B cell (primary cell): ENCODE measurements around the gene TRPM4. TPM values are rescaled to one million over a fixed set of nuclear protein-coding genes. Genes with fewer than 3 reads are reported as not detected.
A peak's percentile ranks its signal among the peaks of the same experiment; 100 is the strongest.

Source experiments
- ATAC-seq: fragments of 200-7000 bp; cut with Tn5 transposase; one replicate; pipeline ENCODE4 v1.10.0; 2021; ENCODE audit warnings: low read depth, mild to moderate bottlenecking, moderate number of reproducible peaks, moderate library complexity
- CTCF ChIA-PET: fragments of 350-600 bp; sonication (Branson Sonifier 250); formaldehyde crosslinking; loops from one replicate; lab custom pipeline; 2021; ENCODE audit warnings: antibody characterized with exemption, inconsistent platforms; lab: Charles Lee
- POLR2A ChIA-PET: fragments of 350-600 bp; sonication (Branson Sonifier 250); formaldehyde crosslinking; loops from one replicate; lab custom pipeline; 2021; ENCODE audit warnings: antibody characterized with exemption; lab: Charles Lee
- DNase-seq: peaks from one replicate; pipeline ENCODE4 v3.0.0; 2013
- H2AFZ ChIP-seq: 2 replicates; pipeline ENCODE4 v1.6.1; 2012; ENCODE audit warnings: mild to moderate bottlenecking, low read depth, low read length; ENCODE audit not compliant: insufficient read depth, poor library complexity, severe bottlenecking
- H3K27ac ChIP-seq, 2 donors: 1 replicate in 1 of 2; 2 replicates in 1 of 2; pipeline ENCODE4 v1.5.1; 2012 to 2013; ENCODE audit warnings: low read length in 2 of 2, mild to moderate bottlenecking in 2 of 2, moderate library complexity in 1 of 2
- H3K27me3 ChIP-seq, 4 experiments: fragments of 200-600 bp in 1 of 4; sonication (generic) in 1 of 4; replicated peaks in 1 of 4; 1 replicate in 2 of 4; 2 replicates in 2 of 4; pipeline versions ENCODE4 v1.6.1 to v1.7.0; 2013 to 2016; ENCODE audit warnings: low read length in 3 of 4, mild to moderate bottlenecking in 2 of 4, mixed read lengths in 1 of 4, moderate library complexity in 1 of 4; ENCODE audit not compliant: insufficient read depth in 4 of 4, control insufficient read depth in 3 of 4; ENCODE audit errors: control extremely low read depth in 1 of 4
- H3K36me3 ChIP-seq, 2 experiments: replicated peaks in 1 of 2; 1 replicate in 1 of 2; 2 replicates in 1 of 2; pipeline versions ENCODE4 v1.6.1 to v1.7.1; 2013; ENCODE audit warnings: low read length in 1 of 2; ENCODE audit not compliant: insufficient read depth in 2 of 2, control insufficient read depth in 1 of 2; ENCODE audit errors: control extremely low read depth in 1 of 2, extremely low read depth in 1 of 2
- H3K4me1 ChIP-seq, 2 donors: fragments of 200-600 bp in 1 of 2; sonication (generic) in 1 of 2; 1 replicate in 1 of 2; 2 replicates in 1 of 2; pipeline versions ENCODE4 v1.5.1 to v1.6.1; 2013 to 2017; ENCODE audit warnings: low read length in 2 of 2; ENCODE audit not compliant: control insufficient read depth in 2 of 2, insufficient read depth in 2 of 2
- H3K4me2 ChIP-seq: replicated peaks from 2 replicates; pipeline ENCODE3; 2012; ENCODE audit warnings: mild to moderate bottlenecking, low read depth, low read length; ENCODE audit not compliant: poor library complexity, severe bottlenecking
- H3K4me3 ChIP-seq, 5 experiments: fragments of 200-600 bp in 1 of 5; sonication (generic) in 1 of 5; 1 replicate in 3 of 5; 2 replicates in 2 of 5; pipeline versions ENCODE4 v1.5.1 to v1.7.0; 2011 to 2016; ENCODE audit warnings: low read length in 4 of 5, mild to moderate bottlenecking in 4 of 5, low read depth in 2 of 5, control low read depth in 1 of 5, moderate library complexity in 1 of 5; ENCODE audit not compliant: insufficient read depth in 1 of 5; ENCODE audit errors: control extremely low read depth in 1 of 5, extremely low read depth in 1 of 5
- H3K79me2 ChIP-seq: fragments of 200-600 bp; sonication (generic); one replicate; pipeline ENCODE4 v1.6.0; 2016; ENCODE audit warnings: low read length; ENCODE audit not compliant: control insufficient read depth, insufficient read depth
- H3K9ac ChIP-seq: fragments of 200-600 bp; sonication (generic); 2 replicates; pipeline ENCODE4 v1.6.1; 2017; ENCODE audit warnings: mild to moderate bottlenecking, low read length, moderate library complexity
- H3K9me3 ChIP-seq, 3 donors: one replicate each; pipeline versions ENCODE4 v1.6.1 to v1.7.1; 2013; ENCODE audit warnings: low read length in 2 of 3; ENCODE audit not compliant: control insufficient read depth in 2 of 3, insufficient read depth in 1 of 3; ENCODE audit errors: control extremely low read depth in 1 of 3
- H4K20me1 ChIP-seq: 2 replicates; pipeline ENCODE4 v1.6.0; 2012; ENCODE audit warnings: mild to moderate bottlenecking, low read length; ENCODE audit not compliant: insufficient read depth, control insufficient read depth, poor library complexity, severe bottlenecking
- H3K27ac Mint-ChIP-seq: one replicate; pipeline ENCODE4 v1.8.0; 2021; ENCODE audit warnings: mixed read lengths
- H3K27me3 Mint-ChIP-seq: one replicate; pipeline ENCODE4 v1.8.0; 2021; ENCODE audit warnings: mixed read lengths
- H3K4me1 Mint-ChIP-seq: one replicate; pipeline ENCODE4 v1.8.0; 2021; ENCODE audit warnings: mixed read lengths
- H3K4me3 Mint-ChIP-seq: one replicate; pipeline ENCODE4 v1.8.0; 2021; ENCODE audit warnings: mixed read lengths
- H3K9me3 Mint-ChIP-seq: one replicate; pipeline ENCODE4 v1.8.0; 2022; ENCODE audit warnings: mixed read lengths; ENCODE audit not compliant: insufficient read depth
- EZH2 ChIP-seq: IDR thresholded peaks from 2 replicates; pipeline ENCODE4 v1.6.1; 2012; ENCODE audit warnings: borderline replicate concordance, low read depth, mild to moderate bottlenecking, moderate library complexity, low read length; ENCODE audit not compliant: insufficient read depth, poor library complexity, severe bottlenecking
- WGBS: methylation state at CpG from one replicate; pipeline ENCODE4 v1.1.5; 2013; ENCODE audit warnings: missing lambda C conversion rate; ENCODE audit not compliant: insufficient coverage; 5-methylcytosine and 5-hydroxymethylcytosine counted together
- intact Hi-C: fragments of 100-400 bp; cut with micrococcal nuclease; formaldehyde crosslinking; loops from one replicate; pipeline ENCODE4 v1.10.0; 2022
- polyA plus RNA-seq: library from polyadenylated mRNA; depleted of rRNA; stranded (reverse); fragments of >200 nt; gene quantifications from 2 replicates; pipeline ENCODE4 v1.2.3, GENCODE V29; 2012
- total RNA-seq, 2 donors: library from RNA; stranded (reverse); fragments of 120-200 nt in 1 of 2; gene quantifications; 1 replicate in 1 of 2; 2 replicates in 1 of 2; pipeline versions ENCODE4 v1.2.3 to v1.2.4, GENCODE V29; 2013 to 2022
- TF ChIP-seq, protein P1 (sequence below): fragments of 200-600 bp; IDR thresholded peaks from one replicate; pipeline ENCODE4 v1.8.0; 2022; ENCODE audit warnings: antibody characterized with exemption, mild to moderate bottlenecking

TRPM4 gene
- total and polyA plus RNA-seq, 2 donors (not counting 1 experiment from before 2014, with no cell fraction given), result 0.24 TPM; not detected in 1

DNA sequence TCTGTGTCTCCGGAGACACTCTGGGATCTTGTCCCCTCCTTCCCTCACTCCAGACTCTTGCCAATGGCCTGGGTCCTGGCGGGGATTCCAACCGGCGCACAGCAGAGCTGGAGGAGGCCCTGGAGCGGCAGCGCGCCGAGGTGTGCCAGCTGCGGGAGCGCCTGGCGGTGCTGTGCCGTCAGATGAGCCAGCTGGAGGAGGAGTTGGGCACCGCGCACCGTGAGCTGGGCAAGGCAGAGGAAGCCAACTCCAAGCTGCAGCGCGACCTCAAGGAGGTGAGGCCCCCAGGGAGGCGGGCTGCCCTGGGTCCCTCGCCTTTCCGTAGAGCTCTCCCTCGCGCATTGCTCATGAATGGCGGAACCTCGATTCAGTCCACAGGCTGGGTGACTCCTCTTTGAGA lies 27.3 kb upstream of the TRPM4 start:
- H3K4me3 Mint-ChIP-seq, result no peak overlapping the region
- H3K27me3 Mint-ChIP-seq, result peaks cover 20% of the 10 kb centered on the region
- ChIA-PET CTCF (interaction anchor here (1.2 to 1.6 kb wide), 3 partner anchors 16 to 33 kb away, joined by 3 to 6 read pairs (median 4); partner anchors contain the start of gene LIN7B), POLR2A (interaction anchor here (0.6 kb wide), 1 partner anchor 77 kb away, joined by 7 read pairs; no protein-coding TSS in a partner anchor)
- ATAC-seq (no peak), DNase-seq (peak; percentile 18)
- no peak overlapping the region for H3K27ac ChIP-seq
- peaks cover 0 to 18% (median 7%) of the 10 kb centered on the region in 4 experiments for H3K27me3 ChIP-seq
- no peak overlapping the region for H3K4me3 ChIP-seq
- 97% methylated on average over 23 of the region's 24 CpGs for WGBS
- no peaks in the 10 kb centered on the region for H4K20me1 ChIP-seq
- H2AFZ ChIP-seq, result no peak overlapping the region
- H3K9me3 Mint-ChIP-seq, result no peaks in the 10 kb centered on the region
- H3K4me2 ChIP-seq, result no peak overlapping the region
- peaks cover 0 to 32% (median 2%) of the 10 kb centered on the region in 3 donors for H3K9me3 ChIP-seq
- no peak overlapping the region for H3K27ac Mint-ChIP-seq
- H3K9ac ChIP-seq, result no peak overlapping the region
- intact Hi-C loops, result no loop called here
- TF ChIP-seq EZH2, result no peak
- TF ChIP-seq, protein P1, sequence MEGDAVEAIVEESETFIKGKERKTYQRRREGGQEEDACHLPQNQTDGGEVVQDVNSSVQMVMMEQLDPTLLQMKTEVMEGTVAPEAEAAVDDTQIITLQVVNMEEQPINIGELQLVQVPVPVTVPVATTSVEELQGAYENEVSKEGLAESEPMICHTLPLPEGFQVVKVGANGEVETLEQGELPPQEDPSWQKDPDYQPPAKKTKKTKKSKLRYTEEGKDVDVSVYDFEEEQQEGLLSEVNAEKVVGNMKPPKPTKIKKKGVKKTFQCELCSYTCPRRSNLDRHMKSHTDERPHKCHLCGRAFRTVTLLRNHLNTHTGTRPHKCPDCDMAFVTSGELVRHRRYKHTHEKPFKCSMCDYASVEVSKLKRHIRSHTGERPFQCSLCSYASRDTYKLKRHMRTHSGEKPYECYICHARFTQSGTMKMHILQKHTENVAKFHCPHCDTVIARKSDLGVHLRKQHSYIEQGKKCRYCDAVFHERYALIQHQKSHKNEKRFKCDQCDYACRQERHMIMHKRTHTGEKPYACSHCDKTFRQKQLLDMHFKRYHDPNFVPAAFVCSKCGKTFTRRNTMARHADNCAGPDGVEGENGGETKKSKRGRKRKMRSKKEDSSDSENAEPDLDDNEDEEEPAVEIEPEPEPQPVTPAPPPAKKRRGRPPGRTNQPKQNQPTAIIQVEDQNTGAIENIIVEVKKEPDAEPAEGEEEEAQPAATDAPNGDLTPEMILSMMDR, result no peak
- H3K36me3 ChIP-seq, result no peaks in the 10 kb centered on the region
- no peaks in the 10 kb centered on the region for H3K79me2 ChIP-seq
- peaks cover 22% of the 10 kb centered on the region for H3K4me1 Mint-ChIP-seq
- H3K4me1 ChIP-seq, result peaks cover 15 to 24% of the 10 kb centered on the region in 2 donors

DNA sequence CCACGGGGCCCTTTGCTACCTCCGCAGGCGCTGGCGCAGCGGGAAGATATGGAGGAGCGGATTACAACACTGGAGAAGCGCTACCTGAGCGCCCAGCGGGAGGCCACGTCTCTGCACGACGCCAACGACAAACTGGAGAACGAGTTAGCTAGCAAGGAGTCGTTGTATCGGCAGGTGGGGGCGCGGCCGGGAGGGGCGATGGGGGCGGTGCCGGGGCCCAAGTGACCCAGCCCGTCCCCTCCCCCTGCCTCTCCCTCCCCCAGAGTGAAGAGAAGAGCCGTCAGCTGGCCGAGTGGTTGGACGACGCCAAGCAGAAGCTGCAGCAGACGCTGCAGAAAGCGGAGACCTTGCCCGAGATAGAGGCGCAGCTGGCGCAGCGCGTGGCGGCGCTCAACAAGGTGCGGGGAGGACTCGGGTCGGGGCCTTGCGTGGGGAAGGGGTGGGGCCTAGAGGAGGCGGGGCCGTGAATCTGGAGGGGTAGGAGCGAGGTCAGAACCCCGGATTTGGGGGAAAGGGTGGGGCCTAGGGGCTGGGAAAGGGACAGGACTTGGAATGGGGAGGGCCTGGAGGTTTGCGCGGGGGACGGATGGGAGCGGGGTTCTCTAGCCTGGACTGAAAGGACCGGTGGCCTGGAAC lies 24.5 kb upstream of the TRPM4 start:
- no peaks in the 10 kb centered on the region for H3K9me3 Mint-ChIP-seq
- peak overlapping the region; percentile 56 for H3K4me3 Mint-ChIP-seq
- intact Hi-C loops, result no loop called here
- Histone ChIP-seq H3K79me2 (no peaks in the 10 kb centered on the region), H3K4me3 (peak overlapping the region in 2 of 5 experiments; percentile 25 to 43), H3K4me2 (peak overlapping the region; percentile 66), H2AFZ (peak overlapping the region; percentile 36), H3K4me1 (peaks cover 11 to 18% of the 10 kb centered on the region in 2 donors), H3K27ac (no peak overlapping the region), H3K9ac (no peak overlapping the region), H3K27me3 (peaks cover 0 to 35% (median 7%) of the 10 kb centered on the region in 4 experiments), H3K9me3 (peaks cover 0 to 40% (median 2%) of the 10 kb centered on the region in 3 donors), H3K36me3 (no peaks in the 10 kb centered on the region), H4K20me1 (no peaks in the 10 kb centered on the region)
- ATAC-seq (peak; percentile 8), DNase-seq (peak; percentile 29)
- peaks cover 36% of the 10 kb centered on the region for H3K27me3 Mint-ChIP-seq
- POLR2A ChIA-PET, result interaction anchor here (0.7 kb wide), 1 partner anchor 1752 kb away, joined by 4 read pairs; no protein-coding TSS in a partner anchor
- H3K4me1 Mint-ChIP-seq, result peaks cover 18% of the 10 kb centered on the region
- H3K27ac Mint-ChIP-seq, result no peak overlapping the region
- no peak for TF ChIP-seq EZH2
- TF ChIP-seq, protein P1, result no peak
- WGBS, result 38% methylated on average over 33 of the region's 49 CpGs
- CTCF ChIA-PET, result interaction anchor here (0.5 to 1.6 kb wide), 4 partner anchors 14 to 51 kb away, joined by 3 to 4 read pairs (median 4); partner anchors contain the start of gene LIN7B
